HepG2 (cell line): ENCODE results near the gene DESI2. TPM values are rescaled to one million over a fixed set of nuclear protein-coding genes. Genes with fewer than 3 reads are reported as not detected.

Experiments
- ATAC-seq: fragments of 200-7000 bp; cut with Tn5 transposase; 3 replicates; pipeline ENCODE4 v1.9.1; 2020; ENCODE audit warnings: mild to moderate bottlenecking, moderate library complexity
- BruUV-seq: library from RNA; stranded (reverse); fragments of 400-500 nt; replicated peaks from 2 replicates; lab custom pipeline; 2021; lab: Mats Ljungman, UMichigan
- CTCF ChIA-PET: fragments of 300-600 bp; formaldehyde crosslinking; extraction: SDS; loops from one replicate; lab custom pipeline; 2021; ENCODE audit warnings: low total read pairs, inconsistent platforms, low intra/inter-chr PET ratio; lab: Yijun Ruan, JAX
- POLR2A ChIA-PET: fragments of 350-600 bp; sonication (Branson Sonifier 250); formaldehyde crosslinking; loops from one replicate; lab custom pipeline; 2020; ENCODE audit warnings: antibody characterized with exemption, inconsistent platforms; lab: Yijun Ruan, JAX
- DNase-seq: peaks from one replicate; pipeline ENCODE4 v3.0.0-alpha.2; 2015; ENCODE audit warnings: low spot score
- FAIRE-seq: peaks from 3 replicates; lab custom pipeline; 2011; peaks lifted over from hg19 to GRCh38; lab: Jason Lieb, UNC
- H2AFZ ChIP-seq: one replicate; pipeline ENCODE4 v1.6.1; 2011; ENCODE audit warnings: low read length, inconsistent platforms
- H3K27ac ChIP-seq: fragments of 300-600 bp; 3 replicates; pipeline ENCODE4 v1.8.0; 2011; ENCODE audit warnings: mixed run types, mild to moderate bottlenecking, mixed read lengths, low read length, inconsistent platforms; ENCODE audit not compliant: insufficient read depth; ENCODE audit errors: extremely low read length
- H3K27me3 ChIP-seq, 2 experiments: fragments of 200-600 bp in 1 of 2; 2 replicates in 1 of 2; 3 replicates in 1 of 2; pipeline versions ENCODE4 v1.6.0 to v1.8.0; 2011; ENCODE audit warnings: low read length in 2 of 2, mild to moderate bottlenecking in 2 of 2, moderate library complexity in 2 of 2, inconsistent platforms in 1 of 2; ENCODE audit not compliant: insufficient read depth in 2 of 2, control insufficient read depth in 1 of 2
- H3K36me3 ChIP-seq, 2 experiments: fragments of 200-600 bp in 1 of 2; replicated peaks in 1 of 2; 2 replicates in 1 of 2; 3 replicates in 1 of 2; pipeline versions ENCODE4 v1.5.1 to v1.8.0; 2011; ENCODE audit warnings: low read length in 2 of 2, inconsistent platforms in 1 of 2; ENCODE audit not compliant: insufficient read depth in 2 of 2, control insufficient read depth in 1 of 2
- H3K4me1 ChIP-seq: 2 replicates; pipeline ENCODE4 v1.5.1; 2012; ENCODE audit warnings: low read length, inconsistent platforms; ENCODE audit not compliant: insufficient read depth
- H3K4me2 ChIP-seq: 2 replicates; pipeline ENCODE4 v1.6.0; 2011; ENCODE audit warnings: low read depth, low read length, inconsistent platforms
- H3K4me3 ChIP-seq, 3 experiments: fragments of 200-600 bp in 1 of 3; sonication (generic), shearing (Covaris generic) in 1 of 3; replicated peaks in 1 of 3; 2 replicates each; pipeline ENCODE4 v1.5.1; 2011 to 2016; ENCODE audit warnings: low read length in 3 of 3, inconsistent platforms in 2 of 3, low read depth in 2 of 3, mild to moderate bottlenecking in 2 of 3, control low read depth in 1 of 3, mixed read lengths in 1 of 3; ENCODE audit not compliant: insufficient read depth in 1 of 3
- H3K79me2 ChIP-seq: one replicate; pipeline ENCODE4 v1.6.1; 2011; ENCODE audit warnings: low read length, inconsistent platforms; ENCODE audit not compliant: insufficient read depth
- H3K9ac ChIP-seq: 2 replicates; pipeline ENCODE4 v1.6.0; 2011; ENCODE audit warnings: mild to moderate bottlenecking, low read depth, low read length, inconsistent platforms; ENCODE audit not compliant: insufficient read depth
- H3K9me3 ChIP-seq: 2 replicates; pipeline ENCODE4 v1.5.1; 2012; ENCODE audit warnings: mild to moderate bottlenecking, low read length
- H4K20me1 ChIP-seq: 2 replicates; pipeline ENCODE4 v1.6.0; 2011; ENCODE audit warnings: inconsistent platforms, mild to moderate bottlenecking, low read length, moderate library complexity; ENCODE audit not compliant: insufficient read depth
- DMTF1 ChIP-seq: sonication (generic); formaldehyde crosslinking; IDR thresholded peaks from 2 replicates; pipeline ENCODE4 v1.4.0; 2020; ENCODE audit warnings: mild to moderate bottlenecking, missing genetic modification reagents
- FOXC1 ChIP-seq: sonication (generic); formaldehyde crosslinking; IDR thresholded peaks from 2 replicates; pipeline ENCODE4 v1.8.0; 2022; ENCODE audit warnings: mild to moderate bottlenecking, missing genetic modification reagents, borderline replicate concordance
- GMEB2 ChIP-seq: IDR thresholded peaks from 2 replicates; pipeline ENCODE4 v1.6.1; 2016; ENCODE audit warnings: missing biosample characterization, missing genetic modification reagents, low read depth
- HMG20B ChIP-seq: conservative IDR thresholded peaks from 2 replicates; pipeline ENCODE4 v1.6.1; 2016; ENCODE audit warnings: missing genetic modification reagents, missing compliant biosample characterization
- HNRNPLL ChIP-seq: fragments of 200-400 bp; formaldehyde crosslinking; IDR thresholded peaks from 2 replicates; pipeline ENCODE4 v1.6.1; 2017; ENCODE audit warnings: mild to moderate bottlenecking, low read depth, low read length; ENCODE audit not compliant: poor library complexity, severe bottlenecking
- IRF1 ChIP-seq: sonication (generic); formaldehyde crosslinking; IDR thresholded peaks from 2 replicates; pipeline ENCODE4 v1.4.0; 2020; ENCODE audit warnings: low read depth, mild to moderate bottlenecking, missing genetic modification reagents
- U2AF1 ChIP-seq: fragments of 200-400 bp; formaldehyde crosslinking; optimal IDR thresholded peaks from 2 replicates; pipeline ENCODE3; 2017; ENCODE audit warnings: mild to moderate bottlenecking, low read depth, low read length
- ZNF652 ChIP-seq: IDR thresholded peaks from 2 replicates; pipeline ENCODE4 v1.6.1; 2016; ENCODE audit warnings: low read depth, borderline replicate concordance
- ZNF850 ChIP-seq: sonication (generic); formaldehyde crosslinking; conservative IDR thresholded peaks from 2 replicates; pipeline ENCODE4 v1.9.0; 2021; ENCODE audit warnings: mild to moderate bottlenecking, missing genetic modification reagents
- WGBS: methylation state at CpG from one replicate; pipeline ENCODE4 v1.1.6; 2017; ENCODE audit warnings: low lambda C conversion rate; 5-methylcytosine and 5-hydroxymethylcytosine counted together
- in situ Hi-C: cut with HindIII; loops from 2 replicates; pipeline ENCODE4 v1.10.0; 2017; ENCODE audit warnings: low pct_unique_long_range_greater_than_20kb; ENCODE audit not compliant: extremely low pct_ligation_motif_present
- intact Hi-C: fragments of 100-400 bp; cut with micrococcal nuclease; formaldehyde crosslinking; loops from one replicate; pipeline ENCODE4 v1.10.0; 2022; ENCODE audit not compliant: unreplicated experiment
- polyA plus RNA-seq, 8 experiments: library from polyadenylated mRNA; depleted of rRNA in 3 of 8; stranded (reverse) in 7 of 8; unstranded in 1 of 8; fragments of >200 nt; fragmentation: Illumina TruSeq in 4 of 8; extraction: Trizol in 4 of 8; gene quantifications; 2 replicates each; pipeline versions ENCODE4 v1.2.1 to v1.2.3, GENCODE V29; 2011 to 2016; ENCODE audit warnings: low read depth in 4 of 8, missing spikeins in 1 of 8, mixed read lengths in 1 of 8; ENCODE audit not compliant: insufficient read depth in 1 of 8
- total RNA-seq, 5 experiments: library from RNA; depleted of rRNA; stranded (reverse); fragments of >200 nt; fragmentation: Illumina TruSeq; extraction: Trizol; gene quantifications; 2 replicates each; pipeline ENCODE4 v1.2.3, GENCODE V29; 2016; ENCODE audit warnings: low read depth in 1 of 5
- TF ChIP-seq, protein P1 (sequence below): sonication (generic); formaldehyde crosslinking; IDR thresholded peaks from 2 replicates; pipeline ENCODE4 v1.5.0; 2020; ENCODE audit warnings: missing genetic modification reagents
- TF ChIP-seq, protein P2 (sequence below): IDR thresholded peaks from 2 replicates; pipeline ENCODE4 v1.6.1; 2016; ENCODE audit warnings: low read depth, control low read depth

Gene DESI2
- total and polyA plus RNA-seq, 2 of the 13 experiments (the other 11 are each of a cell fraction or from before 2014, with no cell fraction given), result 23.1 to 42.2 TPM

- H3K4me2 ChIP-seq, result no peak overlapping the region
- FAIRE-seq (no peak), ATAC-seq (no peak), DNase-seq (no peak)
- WGBS, result 63% methylated on average over 6 of the region's 6 CpGs
- H3K79me2 ChIP-seq, result no peaks in the 10 kb centered on the region
- H2AFZ ChIP-seq, result no peak overlapping the region
- TF ChIP-seq U2AF1, result no peak
- no peak for TF ChIP-seq HMG20B (CRISPR knock-in tag)
- TF ChIP-seq, protein P1, sequence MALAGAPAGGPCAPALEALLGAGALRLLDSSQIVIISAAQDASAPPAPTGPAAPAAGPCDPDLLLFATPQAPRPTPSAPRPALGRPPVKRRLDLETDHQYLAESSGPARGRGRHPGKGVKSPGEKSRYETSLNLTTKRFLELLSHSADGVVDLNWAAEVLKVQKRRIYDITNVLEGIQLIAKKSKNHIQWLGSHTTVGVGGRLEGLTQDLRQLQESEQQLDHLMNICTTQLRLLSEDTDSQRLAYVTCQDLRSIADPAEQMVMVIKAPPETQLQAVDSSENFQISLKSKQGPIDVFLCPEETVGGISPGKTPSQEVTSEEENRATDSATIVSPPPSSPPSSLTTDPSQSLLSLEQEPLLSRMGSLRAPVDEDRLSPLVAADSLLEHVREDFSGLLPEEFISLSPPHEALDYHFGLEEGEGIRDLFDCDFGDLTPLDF (CRISPR knock-in tag), result no peak
- TF ChIP-seq DMTF1 (CRISPR knock-in tag), result no peak
- no peak for TF ChIP-seq ZNF652
- no peak for TF ChIP-seq FOXC1 (CRISPR knock-in tag)
- no peak for TF ChIP-seq HNRNPLL
- TF ChIP-seq, protein P2, sequence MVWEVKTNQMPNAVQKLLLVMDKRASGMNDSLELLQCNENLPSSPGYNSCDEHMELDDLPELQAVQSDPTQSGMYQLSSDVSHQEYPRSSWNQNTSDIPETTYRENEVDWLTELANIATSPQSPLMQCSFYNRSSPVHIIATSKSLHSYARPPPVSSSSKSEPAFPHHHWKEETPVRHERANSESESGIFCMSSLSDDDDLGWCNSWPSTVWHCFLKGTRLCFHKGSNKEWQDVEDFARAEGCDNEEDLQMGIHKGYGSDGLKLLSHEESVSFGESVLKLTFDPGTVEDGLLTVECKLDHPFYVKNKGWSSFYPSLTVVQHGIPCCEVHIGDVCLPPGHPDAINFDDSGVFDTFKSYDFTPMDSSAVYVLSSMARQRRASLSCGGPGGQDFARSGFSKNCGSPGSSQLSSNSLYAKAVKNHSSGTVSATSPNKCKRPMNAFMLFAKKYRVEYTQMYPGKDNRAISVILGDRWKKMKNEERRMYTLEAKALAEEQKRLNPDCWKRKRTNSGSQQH, result no peak
- no peak for TF ChIP-seq IRF1
- TF ChIP-seq ZNF850 (CRISPR knock-in tag), result no peak
- TF ChIP-seq GMEB2, result no peak
- ChIA-PET CTCF (no interaction called here), POLR2A (no interaction called here)
- no peaks in the 10 kb centered on the region for H3K36me3 ChIP-seq
- H4K20me1 ChIP-seq, result no peaks in the 10 kb centered on the region
- BruUV-seq, result no TSS peak
- in situ Hi-C loops, result no loop called here
- H3K27me3 ChIP-seq, result peaks cover 0 to 3% of the 10 kb centered on the region in 2 experiments; a peak in 3 of 5 replicates
- no peak overlapping the region for H3K27ac ChIP-seq
- no peaks in the 10 kb centered on the region for H3K9me3 ChIP-seq
- intact Hi-C loops, result no loop called here
- no peak overlapping the region for H3K9ac ChIP-seq
- H3K4me1 ChIP-seq, result no peaks in the 10 kb centered on the region
- no peak overlapping the region for H3K4me3 ChIP-seq
These were observed 18.4 kb upstream of the DESI2 start for GRCh38 chr1:244634546-244634945.
